ENCODE measurements around the gene FBXL3. TPM values are rescaled to one million over a fixed set of nuclear protein-coding genes. Genes with fewer than 3 reads are reported as not detected.

The FBXL3 gene
- total and polyA plus RNA-seq, 4 donors = 10.2 to 60.4 (median 28.1) TPM

DNA sequence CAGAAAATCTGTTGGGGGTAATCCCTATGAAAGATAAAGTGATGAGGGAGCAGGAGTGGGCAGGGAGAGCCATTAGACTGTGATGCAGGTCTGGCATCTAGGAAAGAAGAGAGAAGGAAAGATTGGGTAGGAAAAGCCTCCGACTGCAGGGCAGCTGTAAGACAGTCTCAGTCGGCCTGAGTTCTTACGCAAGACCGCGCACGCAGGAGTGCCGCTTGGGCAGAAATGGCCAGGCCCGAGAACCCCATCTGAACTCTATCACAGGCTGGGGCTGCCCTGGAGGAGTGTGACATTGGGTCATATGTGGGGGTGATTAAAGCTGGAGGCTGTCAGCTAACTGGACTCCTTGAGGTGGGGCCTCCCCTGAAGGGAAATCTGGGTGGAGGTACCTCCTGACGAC is 13.9 kb upstream of the FBXL3 start:
- H3K36me3 ChIP-seq (ENCODE audit: control insufficient read depth in 4 of 4, insufficient read depth in 3 of 4, low read depth in 1 of 4, low read length in 3 of 4) = peaks cover 0 to 6% (median 3%) of the 10 kb centered on the region in 4 donors
- no peak for DNase-seq (ENCODE audit: low spot score)
- 93% methylated on average over 9 of the region's 9 CpGs for WGBS

More for the DNA sequence above, 13.9 kb upstream of the FBXL3 start:
- no peak overlapping the region for H3K4me3 ChIP-seq (ENCODE audit: low read depth in 1 of 3, low read length in 3 of 3)
- no peak overlapping the region for H3K9ac ChIP-seq (ENCODE audit: low read depth in 1 of 2, low read length in 2 of 2)
- no peaks in the 10 kb centered on the region for H3K27me3 ChIP-seq (ENCODE audit: control insufficient read depth in 4 of 4, insufficient read depth in 4 of 4, low read length in 3 of 4)
- H3K9me3 ChIP-seq (ENCODE audit: control insufficient read depth in 4 of 4, low read length in 3 of 4) = no peaks in the 10 kb centered on the region
- no peak for TF ChIP-seq HNF4A (conservative IDR thresholded peaks at IDR 0.05)
- TF ChIP-seq RAD21 (IDR thresholded peaks at IDR 0.05) = no peak
- no peak for TF ChIP-seq FOXA2 (IDR thresholded peaks at IDR 0.05)
- TF ChIP-seq GABPA (IDR thresholded peaks at IDR 0.05 in 1 of 2, conservative IDR thresholded peaks at IDR 0.05 in 1 of 2) = no peak
- no peak for TF ChIP-seq RXRA (IDR thresholded peaks at IDR 0.05)
- TF ChIP-seq, protein P1, sequence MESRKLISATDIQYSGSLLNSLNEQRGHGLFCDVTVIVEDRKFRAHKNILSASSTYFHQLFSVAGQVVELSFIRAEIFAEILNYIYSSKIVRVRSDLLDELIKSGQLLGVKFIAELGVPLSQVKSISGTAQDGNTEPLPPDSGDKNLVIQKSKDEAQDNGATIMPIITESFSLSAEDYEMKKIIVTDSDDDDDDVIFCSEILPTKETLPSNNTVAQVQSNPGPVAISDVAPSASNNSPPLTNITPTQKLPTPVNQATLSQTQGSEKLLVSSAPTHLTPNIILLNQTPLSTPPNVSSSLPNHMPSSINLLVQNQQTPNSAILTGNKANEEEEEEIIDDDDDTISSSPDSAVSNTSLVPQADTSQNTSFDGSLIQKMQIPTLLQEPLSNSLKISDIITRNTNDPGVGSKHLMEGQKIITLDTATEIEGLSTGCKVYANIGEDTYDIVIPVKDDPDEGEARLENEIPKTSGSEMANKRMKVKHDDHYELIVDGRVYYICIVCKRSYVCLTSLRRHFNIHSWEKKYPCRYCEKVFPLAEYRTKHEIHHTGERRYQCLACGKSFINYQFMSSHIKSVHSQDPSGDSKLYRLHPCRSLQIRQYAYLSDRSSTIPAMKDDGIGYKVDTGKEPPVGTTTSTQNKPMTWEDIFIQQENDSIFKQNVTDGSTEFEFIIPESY (IDR thresholded peaks at IDR 0.05) = no peak
- no peak for TF ChIP-seq CTCF (IDR thresholded peaks at IDR 0.05; ENCODE audit: low read depth, low read length, missing input control)
- TF ChIP-seq YY1 (IDR thresholded peaks at IDR 0.05) = no peak
- no peak for TF ChIP-seq EGR1 (IDR thresholded peaks at IDR 0.05; ENCODE audit: low read depth in 2 of 2)
- TF ChIP-seq JUND (IDR thresholded peaks at IDR 0.05) = no peak
- TF ChIP-seq, protein P2, sequence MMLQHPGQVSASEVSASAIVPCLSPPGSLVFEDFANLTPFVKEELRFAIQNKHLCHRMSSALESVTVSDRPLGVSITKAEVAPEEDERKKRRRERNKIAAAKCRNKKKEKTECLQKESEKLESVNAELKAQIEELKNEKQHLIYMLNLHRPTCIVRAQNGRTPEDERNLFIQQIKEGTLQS (IDR thresholded peaks at IDR 0.05) = no peak
- no peak for TF ChIP-seq HNF4G (IDR thresholded peaks at IDR 0.05)
- no peak for TF ChIP-seq TAF1 (conservative IDR thresholded peaks at IDR 0.05)
- no peak for TF ChIP-seq FOXA1 (IDR thresholded peaks at IDR 0.05)
- TF ChIP-seq, protein P3, sequence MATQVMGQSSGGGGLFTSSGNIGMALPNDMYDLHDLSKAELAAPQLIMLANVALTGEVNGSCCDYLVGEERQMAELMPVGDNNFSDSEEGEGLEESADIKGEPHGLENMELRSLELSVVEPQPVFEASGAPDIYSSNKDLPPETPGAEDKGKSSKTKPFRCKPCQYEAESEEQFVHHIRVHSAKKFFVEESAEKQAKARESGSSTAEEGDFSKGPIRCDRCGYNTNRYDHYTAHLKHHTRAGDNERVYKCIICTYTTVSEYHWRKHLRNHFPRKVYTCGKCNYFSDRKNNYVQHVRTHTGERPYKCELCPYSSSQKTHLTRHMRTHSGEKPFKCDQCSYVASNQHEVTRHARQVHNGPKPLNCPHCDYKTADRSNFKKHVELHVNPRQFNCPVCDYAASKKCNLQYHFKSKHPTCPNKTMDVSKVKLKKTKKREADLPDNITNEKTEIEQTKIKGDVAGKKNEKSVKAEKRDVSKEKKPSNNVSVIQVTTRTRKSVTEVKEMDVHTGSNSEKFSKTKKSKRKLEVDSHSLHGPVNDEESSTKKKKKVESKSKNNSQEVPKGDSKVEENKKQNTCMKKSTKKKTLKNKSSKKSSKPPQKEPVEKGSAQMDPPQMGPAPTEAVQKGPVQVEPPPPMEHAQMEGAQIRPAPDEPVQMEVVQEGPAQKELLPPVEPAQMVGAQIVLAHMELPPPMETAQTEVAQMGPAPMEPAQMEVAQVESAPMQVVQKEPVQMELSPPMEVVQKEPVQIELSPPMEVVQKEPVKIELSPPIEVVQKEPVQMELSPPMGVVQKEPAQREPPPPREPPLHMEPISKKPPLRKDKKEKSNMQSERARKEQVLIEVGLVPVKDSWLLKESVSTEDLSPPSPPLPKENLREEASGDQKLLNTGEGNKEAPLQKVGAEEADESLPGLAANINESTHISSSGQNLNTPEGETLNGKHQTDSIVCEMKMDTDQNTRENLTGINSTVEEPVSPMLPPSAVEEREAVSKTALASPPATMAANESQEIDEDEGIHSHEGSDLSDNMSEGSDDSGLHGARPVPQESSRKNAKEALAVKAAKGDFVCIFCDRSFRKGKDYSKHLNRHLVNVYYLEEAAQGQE (IDR thresholded peaks at IDR 0.05) = no peak
- TF ChIP-seq SP1 (IDR thresholded peaks at IDR 0.05) = no peak
- TF ChIP-seq, protein P4, sequence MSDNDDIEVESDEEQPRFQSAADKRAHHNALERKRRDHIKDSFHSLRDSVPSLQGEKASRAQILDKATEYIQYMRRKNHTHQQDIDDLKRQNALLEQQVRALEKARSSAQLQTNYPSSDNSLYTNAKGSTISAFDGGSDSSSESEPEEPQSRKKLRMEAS (IDR thresholded peaks at IDR 0.05) = no peak
- no peak overlapping the region for H3K27ac ChIP-seq (ENCODE audit: low read depth in 1 of 2, low read length in 2 of 2)
- no peaks in the 10 kb centered on the region for H3K4me1 ChIP-seq (ENCODE audit: control insufficient read depth in 4 of 4, insufficient read depth in 4 of 4, low read length in 3 of 4)

Measured in liver (tissue), 9 donors.